ENCODE measurements around the gene HOXB4.
A peak's percentile ranks its signal among the peaks of the same experiment; 100 is the strongest.

The HOXB4 gene

DNA sequence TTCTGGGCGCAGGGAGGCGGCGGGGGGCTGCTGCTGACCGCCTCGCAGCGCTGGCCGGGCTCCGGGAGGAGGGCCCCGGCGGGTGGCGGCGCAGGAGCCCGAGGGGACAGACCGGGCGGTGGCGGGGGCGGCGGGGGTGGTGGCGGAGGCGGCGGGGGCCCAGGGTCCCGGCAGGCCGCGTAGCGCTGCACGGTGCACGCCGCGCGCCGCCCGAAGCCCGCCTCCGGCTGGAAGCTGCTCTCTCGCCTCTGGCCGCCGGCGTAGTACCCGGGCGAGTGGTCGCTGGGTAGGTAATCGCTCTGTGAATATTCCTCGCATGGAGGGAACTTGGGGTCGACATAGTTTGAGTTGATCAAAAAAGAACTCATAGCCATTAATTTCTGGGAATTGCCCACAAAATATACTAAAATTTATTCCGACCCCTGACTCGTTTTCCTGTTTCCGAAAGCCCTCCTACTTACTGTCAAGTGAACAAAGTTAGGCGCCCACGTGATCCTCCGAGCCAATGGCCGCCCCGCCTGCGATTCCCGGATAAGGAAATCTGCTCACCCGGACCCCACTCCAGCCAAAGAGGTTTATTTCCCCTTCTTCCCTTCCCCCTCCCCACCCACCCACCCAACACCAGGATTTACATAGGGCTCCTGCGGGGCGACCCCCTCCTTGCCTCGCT lies at the start of gene HOXB4:
Gene HOXB4 (minus strand): TSS at position 405 of the 670 bp plus-strand sequence. CDS start 31 bp downstream, at position 374.
- no peak for DNase-seq (ENCODE audit: low read depth)

- DNase-seq (ENCODE audit: low read depth), result no peak
Observed at GRCh38 chr17:48627118-48627597, 49.0 kb upstream of the HOXB4 start.

GRCh38 chr17:48626245-48627117 lies 48.3 kb upstream of the HOXB4 start, which contains the start of gene HOXB9:
TSS of gene HOXB9 (minus strand) at chr17:48626358. CDS start at chr17:48626269, 89 bp downstream.
- DNase-seq (ENCODE audit: low read depth), result peak; percentile 61

DNA sequence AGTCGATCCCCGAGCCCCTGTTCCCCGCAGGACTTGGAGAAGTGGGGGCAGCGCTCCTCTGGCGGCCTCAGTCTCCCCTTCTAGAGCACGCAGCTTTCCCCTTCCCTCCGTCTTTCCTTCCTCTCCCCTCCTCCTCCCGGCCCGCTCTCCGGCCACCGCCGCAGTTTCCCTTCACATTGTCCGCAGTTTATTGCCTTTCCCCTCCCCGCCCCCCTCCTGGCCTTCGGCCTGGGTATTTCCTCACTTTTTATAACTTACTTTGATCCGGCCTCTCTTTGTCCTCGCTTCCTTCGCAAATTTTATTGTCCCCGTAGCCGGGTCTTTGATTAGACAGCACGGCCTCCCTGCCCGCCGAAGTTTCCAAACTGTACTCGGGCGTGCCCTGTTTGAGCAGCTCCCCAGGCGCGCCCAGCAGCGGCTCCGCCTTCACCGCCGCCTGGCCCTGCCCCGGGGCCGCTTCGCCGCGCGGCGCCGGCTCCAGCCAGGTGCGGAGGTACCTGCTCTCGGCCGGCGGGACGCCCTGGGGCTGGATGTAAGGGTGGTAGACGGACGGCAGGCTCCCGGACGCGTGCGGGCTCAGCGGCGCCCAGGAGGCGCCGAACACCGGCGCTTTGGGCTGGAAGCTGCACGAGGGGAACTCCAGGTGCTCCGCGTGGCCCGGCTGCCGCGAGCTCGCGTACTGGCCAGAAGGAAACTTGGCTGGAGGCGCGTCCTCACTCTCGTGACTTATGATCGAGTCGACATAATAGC lies 47.5 kb upstream of the HOXB4 start:
- DNase-seq (ENCODE audit: low read depth), result no peak

GRCh38 chr17:48624544-48625494 lies 46.7 kb upstream of the HOXB4 start:
- no peak for DNase-seq (ENCODE audit: low read depth)

- DNase-seq (ENCODE audit: low read depth), result no peak
Observed at GRCh38 chr17:48624118-48624517, 46.0 kb upstream of the HOXB4 start.

DNA sequence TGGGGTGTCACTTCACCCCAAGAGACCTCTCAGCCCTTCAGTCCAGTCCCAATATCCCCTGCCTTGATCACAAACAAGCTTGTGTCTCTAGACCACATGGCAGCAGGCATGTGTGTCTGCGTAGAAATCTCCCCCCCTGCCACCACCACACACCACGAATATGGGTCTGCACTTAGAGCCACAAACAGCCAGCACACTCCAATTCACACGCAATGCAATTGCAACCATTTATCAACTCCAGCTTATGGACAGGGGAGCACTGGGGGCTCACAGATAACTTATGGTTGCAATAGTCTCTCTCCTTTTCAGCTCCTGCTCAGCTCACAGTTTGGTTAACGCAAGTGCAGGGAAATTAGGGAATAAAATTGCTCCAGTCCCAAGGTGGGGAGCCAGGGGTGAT lies 45.4 kb upstream of the HOXB4 start:
- DNase-seq (ENCODE audit: low read depth), result no peak

DNA sequence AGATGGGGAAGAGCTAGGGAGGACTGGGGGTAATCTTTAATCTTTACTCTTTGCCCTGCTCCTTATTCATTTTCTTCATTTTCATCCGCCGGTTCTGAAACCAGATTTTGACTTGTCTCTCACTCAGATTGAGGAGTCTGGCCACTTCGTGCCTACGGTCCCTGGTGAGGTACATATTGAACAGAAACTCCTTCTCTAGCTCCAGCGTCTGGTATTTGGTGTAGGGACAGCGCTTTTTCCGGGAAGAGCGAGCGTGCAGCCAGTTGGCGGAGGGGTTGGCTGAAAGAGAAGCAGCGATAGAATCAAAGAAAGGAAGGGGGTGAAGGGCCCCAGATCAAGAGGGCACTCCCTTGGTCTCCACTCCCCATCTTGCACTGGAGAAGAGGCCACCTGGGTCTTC lies 44.7 kb upstream of the HOXB4 start:
- no peak for DNase-seq (ENCODE audit: low read depth)

GRCh38 chr17:48621410-48622392 lies 43.6 kb upstream of the HOXB4 start:
- DNase-seq (ENCODE audit: low read depth), result no peak

- DNase-seq (ENCODE audit: low read depth), result no peak
Observed at GRCh38 chr17:48620461-48621139, 42.5 kb upstream of the HOXB4 start.

DNA sequence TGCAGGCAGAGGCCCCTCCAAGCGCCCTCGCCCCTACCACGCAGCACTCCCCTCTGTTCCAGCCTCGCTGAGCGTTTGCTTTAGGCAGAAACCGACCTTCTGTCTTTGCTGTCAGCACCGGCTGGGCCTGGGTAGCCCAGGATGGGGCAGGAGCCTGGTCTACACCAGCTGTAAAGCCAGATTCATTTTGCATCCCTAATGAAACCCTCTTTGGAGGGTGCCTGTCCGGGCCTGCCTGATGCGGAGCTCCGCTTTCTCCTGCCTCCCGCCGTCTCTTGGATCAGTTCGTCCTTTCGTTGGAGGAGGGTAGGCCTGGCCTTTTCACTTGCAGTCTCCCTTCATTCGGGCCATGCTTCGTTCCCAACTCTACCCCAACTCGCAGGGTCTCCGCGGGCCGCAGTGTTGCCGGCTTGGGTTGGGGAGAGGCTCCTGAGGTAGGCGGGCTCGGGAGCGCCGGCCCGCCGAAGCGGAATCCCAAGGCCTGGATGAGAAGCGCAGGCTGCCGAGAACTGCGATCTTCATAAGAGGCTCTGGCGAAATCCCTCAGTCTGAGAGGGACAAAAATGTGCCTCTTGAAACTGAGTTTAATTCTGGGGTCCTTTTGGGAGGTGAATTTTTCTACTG lies 41.8 kb upstream of the HOXB4 start:
- no peak for DNase-seq (ENCODE audit: low read depth)

DNA sequence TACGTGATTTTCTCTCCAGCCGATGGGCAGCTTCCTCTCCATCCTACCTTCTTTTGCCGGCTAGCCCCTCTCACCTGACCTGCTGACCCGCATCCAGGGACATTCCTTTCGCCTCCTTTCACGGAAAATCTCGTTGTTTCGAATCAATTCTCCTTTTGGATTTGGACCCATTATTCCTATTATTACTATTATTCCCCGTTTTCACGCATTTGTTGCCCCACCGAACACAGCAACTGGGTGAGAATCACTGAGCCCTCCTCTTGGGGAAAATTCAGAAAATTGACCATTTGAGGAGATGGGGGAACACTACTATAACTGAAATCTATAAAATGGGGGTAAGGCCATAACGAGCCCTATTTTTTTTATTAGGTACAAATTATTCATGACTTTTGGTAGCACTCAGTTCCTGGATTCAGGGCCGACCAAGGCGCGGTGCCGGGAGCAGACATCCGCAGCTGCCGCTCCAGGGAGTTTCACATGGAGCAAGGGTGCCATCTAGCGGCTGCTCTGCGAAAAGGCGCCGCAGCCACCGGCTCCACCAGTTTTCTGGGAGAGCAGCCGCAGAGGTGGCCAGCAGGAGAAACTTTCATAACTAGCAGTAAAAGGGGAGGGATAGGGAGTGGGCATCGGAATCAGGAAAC lies 40.2 kb upstream of the HOXB4 start:
- peak; percentile 59 for DNase-seq (ENCODE audit: low read depth)

- DNase-seq (ENCODE audit: low read depth), result no peak
Observed at GRCh38 chr17:48617471-48618255, 39.5 kb upstream of the HOXB4 start.

DNA sequence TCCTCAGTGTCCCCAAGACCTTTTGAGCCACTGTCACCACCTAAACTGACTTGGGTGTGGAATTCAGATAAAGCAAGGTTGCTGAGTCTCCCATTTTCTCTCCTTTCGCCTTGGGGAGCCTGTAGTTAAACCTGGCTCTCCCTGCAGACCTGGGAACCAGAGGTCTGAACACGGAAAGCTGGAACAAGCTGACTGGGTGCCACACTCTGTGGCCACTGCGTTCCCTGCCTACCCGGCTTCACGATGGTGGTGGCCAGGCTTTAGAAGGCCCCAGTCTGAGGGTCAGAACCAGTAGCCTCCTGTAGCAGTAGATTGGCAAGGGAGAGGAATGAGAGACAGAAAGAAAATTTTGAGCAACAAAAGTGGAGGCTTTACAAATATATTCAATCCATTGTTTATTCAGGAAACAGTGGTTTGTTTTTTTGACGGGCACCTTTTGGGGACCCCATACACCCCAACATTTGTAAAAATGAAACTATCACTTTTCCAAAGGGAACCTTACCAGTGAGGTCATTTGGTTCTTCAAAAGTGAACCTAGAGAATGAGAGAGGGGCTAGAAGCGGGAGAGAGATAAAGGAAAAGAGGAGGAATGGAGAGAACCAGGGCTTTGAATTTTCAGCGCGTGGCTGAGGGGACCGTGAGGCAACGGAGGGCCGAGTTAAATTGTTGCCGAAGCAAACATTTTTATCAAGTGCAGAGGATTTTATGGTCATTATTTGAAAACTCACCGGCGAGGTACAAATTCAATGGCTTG lies 38.7 kb upstream of the HOXB4 start:
- no peak for DNase-seq (ENCODE audit: low read depth)

DNA sequence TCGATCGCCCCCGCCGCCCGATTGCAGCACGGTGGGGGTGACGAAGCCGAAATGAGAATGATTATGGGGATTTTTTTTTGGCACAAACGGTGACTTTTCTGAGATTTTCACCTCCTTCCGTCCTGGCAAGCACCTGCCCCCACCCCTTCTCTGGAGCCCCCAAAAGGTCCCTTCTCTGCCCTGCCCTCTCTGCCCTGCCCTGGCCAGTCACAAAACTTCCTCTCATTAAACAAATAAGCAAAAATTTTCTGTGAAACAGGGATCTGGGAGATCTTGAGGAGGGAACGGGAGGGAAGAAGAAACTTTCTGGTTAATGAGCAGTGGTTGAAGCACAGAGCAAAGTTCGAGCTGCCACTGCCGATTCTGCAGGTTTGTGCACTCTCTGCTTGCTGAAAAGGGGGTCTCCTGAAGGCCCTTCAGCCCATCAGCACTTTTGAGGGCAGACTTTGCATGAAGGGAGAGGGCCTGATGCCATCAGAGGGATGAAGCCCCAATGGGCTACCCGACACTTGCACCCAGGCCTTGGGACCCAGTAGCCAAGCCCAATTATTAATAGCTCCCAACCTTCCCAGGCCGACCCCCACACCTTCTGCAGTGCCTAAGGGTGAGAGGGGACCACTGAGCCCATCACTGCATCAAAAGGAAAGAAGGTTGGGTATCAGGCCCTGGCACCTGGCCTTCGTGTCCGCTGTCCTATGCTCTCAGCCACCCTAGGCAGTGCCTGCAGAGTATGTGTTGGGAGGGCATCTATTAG lies 38.0 kb upstream of the HOXB4 start:
- DNase-seq (ENCODE audit: low read depth), result no peak
